ENCODE measurements around the gene MSI2.

The MSI2 gene

GRCh38 chr17:57381498-57381897 is 125.2 kb downstream of the MSI2 start:
- CTCF ChIA-PET, result no interaction called here
- DNase-seq (ENCODE audit: low spot score), result no peak
- POLR2A ChIA-PET (ENCODE audit: low non-redundant PET), result no interaction called here
- TF ChIP-seq, protein P1, sequence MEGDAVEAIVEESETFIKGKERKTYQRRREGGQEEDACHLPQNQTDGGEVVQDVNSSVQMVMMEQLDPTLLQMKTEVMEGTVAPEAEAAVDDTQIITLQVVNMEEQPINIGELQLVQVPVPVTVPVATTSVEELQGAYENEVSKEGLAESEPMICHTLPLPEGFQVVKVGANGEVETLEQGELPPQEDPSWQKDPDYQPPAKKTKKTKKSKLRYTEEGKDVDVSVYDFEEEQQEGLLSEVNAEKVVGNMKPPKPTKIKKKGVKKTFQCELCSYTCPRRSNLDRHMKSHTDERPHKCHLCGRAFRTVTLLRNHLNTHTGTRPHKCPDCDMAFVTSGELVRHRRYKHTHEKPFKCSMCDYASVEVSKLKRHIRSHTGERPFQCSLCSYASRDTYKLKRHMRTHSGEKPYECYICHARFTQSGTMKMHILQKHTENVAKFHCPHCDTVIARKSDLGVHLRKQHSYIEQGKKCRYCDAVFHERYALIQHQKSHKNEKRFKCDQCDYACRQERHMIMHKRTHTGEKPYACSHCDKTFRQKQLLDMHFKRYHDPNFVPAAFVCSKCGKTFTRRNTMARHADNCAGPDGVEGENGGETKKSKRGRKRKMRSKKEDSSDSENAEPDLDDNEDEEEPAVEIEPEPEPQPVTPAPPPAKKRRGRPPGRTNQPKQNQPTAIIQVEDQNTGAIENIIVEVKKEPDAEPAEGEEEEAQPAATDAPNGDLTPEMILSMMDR (conservative IDR thresholded peaks at IDR 0.05; ENCODE audit: low read depth), result no peak
- no peak overlapping the region for H3K27ac ChIP-seq

- ChIA-PET POLR2A (ENCODE audit: low non-redundant PET) (no interaction called here), CTCF (interaction anchor here (0.5 to 1.6 kb wide), 2 partner anchors 141 to 1563 kb away, joined by 3 to 4 read pairs; no protein-coding TSS in a partner anchor)
Measured at GRCh38 chr17:57384219-57384618, 127.9 kb downstream of the MSI2 start.

DNA sequence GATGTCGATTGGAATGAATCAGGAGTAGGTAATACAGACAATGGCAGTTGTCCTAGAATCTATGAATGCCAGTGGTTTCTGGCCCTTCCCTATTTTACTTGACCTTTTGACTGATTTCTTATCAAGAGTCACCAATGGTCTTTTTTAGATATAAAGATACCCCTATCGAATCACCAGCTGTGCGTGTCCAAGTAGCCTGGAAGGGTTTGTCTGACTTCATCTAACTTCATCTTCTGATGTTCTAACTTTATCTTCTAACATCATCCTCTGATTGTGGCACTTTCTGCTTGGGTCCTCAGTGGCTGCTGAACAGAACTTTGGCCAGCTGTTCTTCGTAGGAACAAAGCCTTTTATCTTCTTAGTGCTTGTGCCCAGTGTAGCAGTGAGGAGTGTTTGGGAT is 129.7 kb downstream of the MSI2 start:
- POLR2A ChIA-PET (ENCODE audit: low non-redundant PET), result no interaction called here
- no peak for DNase-seq (ENCODE audit: low spot score)
- no peak overlapping the region for H3K27ac ChIP-seq
- CTCF ChIA-PET, result no interaction called here
- TF ChIP-seq, protein P1 (conservative IDR thresholded peaks at IDR 0.05; ENCODE audit: low read depth), result no peak

More at GRCh38 chr17:57384219-57384618, 127.9 kb downstream of the MSI2 start:
- no peak for DNase-seq (ENCODE audit: low spot score)
- TF ChIP-seq, protein P1 (conservative IDR thresholded peaks at IDR 0.05; ENCODE audit: low read depth), result no peak
- H3K27ac ChIP-seq, result no peak overlapping the region

DNA sequence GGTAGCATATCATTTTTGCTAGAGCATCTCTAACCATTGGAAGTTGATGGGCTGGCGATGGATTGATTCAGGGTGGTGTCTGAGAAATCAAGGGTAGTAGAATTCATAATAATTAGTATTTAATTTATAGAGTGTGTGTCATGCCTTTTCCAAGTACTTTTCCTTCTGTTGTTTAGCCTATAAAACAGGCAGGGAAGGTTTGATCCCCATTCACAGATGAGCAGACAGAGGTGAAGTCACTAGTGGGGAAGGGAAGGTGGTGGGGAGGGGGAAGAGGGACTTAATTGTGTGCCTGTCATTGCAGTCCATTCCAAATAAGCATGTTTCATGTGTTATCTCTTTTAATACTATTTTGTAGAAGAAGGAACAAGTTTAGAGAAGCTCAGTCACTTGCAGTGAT is 131.3 kb downstream of the MSI2 start:
- H3K27ac ChIP-seq, result no peak overlapping the region
- ChIA-PET POLR2A (ENCODE audit: low non-redundant PET) (no interaction called here), CTCF (interaction anchor here (0.6 kb wide), 1 partner anchor 116 kb away, joined by 3 read pairs; no protein-coding TSS in a partner anchor)
- no peak for DNase-seq (ENCODE audit: low spot score)
- TF ChIP-seq, protein P1 (conservative IDR thresholded peaks at IDR 0.05; ENCODE audit: low read depth), result no peak

DNA sequence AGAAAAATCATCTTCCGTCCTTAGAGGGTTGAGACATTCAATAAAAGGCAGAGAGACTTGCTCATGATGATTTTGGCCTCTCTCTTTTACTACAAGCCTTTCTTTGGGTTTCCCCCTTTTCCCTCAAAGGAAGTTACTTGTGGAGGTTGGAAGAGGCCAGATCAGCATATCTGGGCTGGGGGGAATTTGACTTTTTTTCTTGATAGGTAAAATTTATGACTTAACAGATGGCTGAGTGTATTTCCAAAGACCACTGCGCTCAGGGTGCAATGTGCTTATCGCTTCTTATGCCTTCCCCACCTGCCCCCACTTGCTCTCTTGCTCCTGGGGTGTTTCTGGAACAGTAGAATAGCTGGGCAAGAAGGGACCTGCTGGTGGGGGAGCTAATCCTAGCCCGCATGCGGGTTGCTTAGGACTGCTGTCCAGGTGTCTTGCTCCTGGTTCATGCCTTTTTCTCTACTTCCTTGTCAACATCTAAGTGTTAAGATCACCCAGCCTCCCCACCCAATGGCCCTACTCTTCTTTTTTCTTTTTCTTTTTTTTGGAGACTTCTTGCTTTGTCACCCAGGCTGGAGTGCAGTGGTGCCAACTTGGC is 131.9 kb downstream of the MSI2 start:
- no peak overlapping the region for H3K27ac ChIP-seq
- ChIA-PET POLR2A (ENCODE audit: low non-redundant PET) (no interaction called here), CTCF (interaction anchor here (0.6 to 0.7 kb wide), 2 partner anchors 25 to 145 kb away, joined by 4 read pairs; no protein-coding TSS in a partner anchor)
- TF ChIP-seq, protein P1 (conservative IDR thresholded peaks at IDR 0.05; ENCODE audit: low read depth), result no peak
- no peak for DNase-seq (ENCODE audit: low spot score)

GRCh38 chr17:57389473-57389872 is 133.2 kb downstream of the MSI2 start:
- no peak overlapping the region for H3K27ac ChIP-seq
- ChIA-PET POLR2A (ENCODE audit: low non-redundant PET) (interaction anchor here (0.6 kb wide), 1 partner anchor 12 kb away, joined by 4 read pairs; no protein-coding TSS in a partner anchor), CTCF (no interaction called here)
- TF ChIP-seq, protein P1 (conservative IDR thresholded peaks at IDR 0.05; ENCODE audit: low read depth), result no peak
- no peak for DNase-seq (ENCODE audit: low spot score)
